Stimulated activated CD8-positive, alpha-beta memory T cell treated with anti-CD3 and anti-CD28 coated beads, Interleukin-12 subunit alpha, Interleukin-12 subunit beta, amount 100 ng/mL, for 24 hours (primary cell): ENCODE results near the gene CTDSPL2.
"Not testable (repeated sequence)": the region's sequence is repeated elsewhere in the genome, so short reads cannot be mapped to it uniquely, and the experiment has no call there.

Experiments
- DNase-seq: peaks from one replicate; pipeline ENCODE4 v3.0.0-alpha.2; 2020; ENCODE audit errors: extremely low read depth

The CTDSPL2 gene

DNA sequence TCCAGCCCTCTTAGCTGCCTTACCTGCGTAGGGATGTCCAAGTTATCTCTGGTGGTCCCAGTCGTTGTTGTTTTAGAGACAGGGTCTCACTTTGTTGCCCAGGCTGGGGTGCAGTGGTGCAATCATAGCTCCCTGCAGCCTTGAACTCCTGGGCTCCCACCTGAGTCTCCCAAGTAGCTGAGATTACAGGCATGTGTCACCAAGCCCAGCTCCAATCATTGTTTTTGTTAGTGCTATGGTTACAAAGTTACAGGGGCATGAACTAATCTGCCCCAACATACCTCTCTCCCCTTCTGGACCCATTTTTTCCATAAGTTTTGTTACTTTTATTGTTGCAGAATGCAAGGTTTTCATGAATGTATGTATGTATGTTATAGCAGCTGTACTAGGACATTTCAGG lies 54.7 kb downstream of the CTDSPL2 start:
- DNase-seq: no peak

DNA sequence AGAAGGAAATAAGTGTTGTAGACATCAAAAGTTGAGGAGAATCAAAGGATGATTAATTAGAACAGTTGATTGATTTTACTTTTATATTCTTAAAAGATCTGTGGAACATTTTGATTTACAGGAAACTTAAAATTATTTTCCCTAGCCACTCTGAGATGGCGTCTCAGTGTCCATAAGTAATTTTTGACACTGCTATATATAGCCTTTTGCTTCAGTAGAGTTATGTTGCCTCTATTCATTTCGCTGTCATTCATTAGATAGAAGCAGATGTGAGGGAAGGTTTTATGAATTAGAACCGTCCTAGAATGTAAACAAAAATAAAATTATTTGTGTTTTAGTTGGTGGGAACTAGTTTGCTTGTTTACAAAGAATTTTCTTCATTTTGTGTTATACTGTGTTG lies 58.5 kb downstream of the CTDSPL2 start:
- DNase-seq: no peak

DNA sequence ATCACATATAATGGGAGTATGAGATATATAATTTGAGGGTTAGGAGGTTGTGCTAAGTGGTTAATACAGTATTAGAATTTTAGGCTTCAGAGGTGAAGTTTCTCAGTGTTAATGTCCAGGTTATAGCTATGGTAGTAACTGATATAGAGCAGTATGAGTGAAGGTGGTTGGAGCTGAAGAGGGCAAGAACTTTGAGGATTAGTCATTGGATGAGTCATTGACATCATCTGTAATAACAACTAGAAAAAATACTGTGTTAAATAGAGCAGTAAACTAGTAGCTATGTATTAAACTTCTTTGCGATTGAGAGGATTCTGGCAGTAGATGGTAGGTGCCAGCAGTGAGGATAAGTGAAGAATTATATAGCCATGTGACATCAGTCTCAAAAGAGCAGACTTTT lies 62.0 kb downstream of the CTDSPL2 start:
- no peak for DNase-seq

DNA sequence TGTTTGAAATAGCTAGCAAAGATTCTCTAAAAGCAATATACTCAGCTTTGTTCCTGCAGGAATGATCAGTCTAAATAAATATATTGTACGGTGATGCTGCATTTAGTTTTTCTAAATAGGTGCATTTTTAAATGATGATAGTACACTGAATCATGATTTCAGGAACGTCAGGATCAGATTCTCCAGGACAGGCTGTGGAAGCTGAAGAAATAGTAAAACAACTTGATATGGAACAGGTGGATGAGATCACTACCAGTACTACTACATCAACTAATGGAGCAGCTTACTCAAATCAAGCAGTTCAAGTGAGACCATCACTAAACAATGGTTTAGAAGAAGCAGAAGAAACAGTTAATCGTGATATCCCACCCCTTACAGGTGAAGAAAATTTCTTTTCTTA lies 63.2 kb downstream of the CTDSPL2 start:
- no peak for DNase-seq

DNA sequence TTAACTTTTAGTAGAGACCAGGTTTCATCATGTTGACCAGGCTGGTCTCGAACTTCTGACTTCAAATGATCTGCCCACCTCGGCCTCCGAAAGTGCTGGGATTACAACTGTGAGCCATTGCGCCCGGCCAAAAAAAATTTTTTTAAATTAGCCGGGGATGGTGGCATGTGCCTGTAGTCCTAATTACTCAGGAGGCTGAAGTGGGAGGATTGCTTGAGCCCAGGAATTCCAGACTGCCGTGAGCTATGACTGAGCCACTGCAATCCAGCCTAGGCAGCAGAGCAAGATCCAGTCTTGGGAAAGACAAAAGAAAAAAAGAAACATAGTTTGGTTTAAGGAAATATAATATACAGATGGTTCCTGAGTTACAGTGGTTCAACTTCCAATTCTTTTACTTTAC lies 64.6 kb downstream of the CTDSPL2 start:
- DNase-seq: no peak

DNA sequence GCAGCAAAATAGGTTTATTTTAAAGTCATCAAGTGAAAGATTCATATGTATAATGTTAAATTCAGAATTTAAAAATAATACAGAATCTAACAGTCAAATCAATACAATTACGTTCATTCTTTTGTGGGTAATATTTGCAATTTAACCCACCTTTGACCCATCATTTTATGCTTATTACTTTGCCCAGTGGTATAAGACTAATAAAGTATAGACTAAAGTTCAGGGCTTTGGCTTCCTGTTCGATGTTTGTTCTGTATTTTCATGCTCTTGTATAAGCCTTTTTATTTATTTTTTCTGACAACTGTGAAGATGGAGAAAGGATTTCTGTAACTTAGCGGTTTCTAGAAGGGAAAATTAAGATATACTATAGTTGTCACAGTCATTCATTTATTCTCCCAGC lies 65.2 kb downstream of the CTDSPL2 start:
- no peak for DNase-seq

DNA sequence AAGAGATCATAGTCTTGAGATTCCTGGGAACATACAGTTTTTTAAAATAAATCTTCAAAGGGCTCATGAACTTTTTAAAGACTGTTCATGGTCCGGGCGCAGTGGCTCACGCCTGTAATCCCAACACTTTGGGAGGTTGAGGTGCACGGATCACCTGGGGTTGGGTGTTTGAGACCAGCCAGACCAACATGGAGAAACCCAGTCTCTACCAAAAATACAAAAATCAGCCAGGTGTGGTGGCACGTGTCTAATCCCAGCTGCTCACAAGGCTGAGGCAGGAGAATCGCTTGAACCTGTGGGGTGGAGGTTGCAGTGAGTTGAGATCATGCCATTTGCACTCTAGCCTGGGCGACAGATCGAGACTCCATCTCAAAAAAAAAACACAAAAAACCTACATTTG lies 68.1 kb downstream of the CTDSPL2 start:
- DNase-seq: no peak

DNA sequence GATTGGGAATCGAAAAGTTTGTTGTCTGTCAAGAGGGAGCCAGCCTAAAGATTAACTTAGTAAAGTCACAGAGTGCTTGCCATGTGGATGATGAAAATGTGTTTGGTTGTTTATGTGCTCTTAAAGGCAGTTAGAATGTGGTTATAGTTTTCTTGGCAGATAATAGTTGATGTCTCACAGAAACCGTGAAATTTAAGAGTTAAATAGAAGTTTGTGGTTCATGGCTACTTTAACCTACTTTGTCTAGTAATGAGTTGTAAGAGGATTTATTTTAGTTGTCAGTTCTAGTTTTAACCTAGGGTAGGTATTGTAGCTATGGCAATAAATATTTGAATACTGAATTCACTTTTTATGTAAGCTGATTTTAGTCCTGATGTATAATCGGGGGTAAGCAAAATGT lies 73.1 kb downstream of the CTDSPL2 start:
- DNase-seq: no peak

DNA sequence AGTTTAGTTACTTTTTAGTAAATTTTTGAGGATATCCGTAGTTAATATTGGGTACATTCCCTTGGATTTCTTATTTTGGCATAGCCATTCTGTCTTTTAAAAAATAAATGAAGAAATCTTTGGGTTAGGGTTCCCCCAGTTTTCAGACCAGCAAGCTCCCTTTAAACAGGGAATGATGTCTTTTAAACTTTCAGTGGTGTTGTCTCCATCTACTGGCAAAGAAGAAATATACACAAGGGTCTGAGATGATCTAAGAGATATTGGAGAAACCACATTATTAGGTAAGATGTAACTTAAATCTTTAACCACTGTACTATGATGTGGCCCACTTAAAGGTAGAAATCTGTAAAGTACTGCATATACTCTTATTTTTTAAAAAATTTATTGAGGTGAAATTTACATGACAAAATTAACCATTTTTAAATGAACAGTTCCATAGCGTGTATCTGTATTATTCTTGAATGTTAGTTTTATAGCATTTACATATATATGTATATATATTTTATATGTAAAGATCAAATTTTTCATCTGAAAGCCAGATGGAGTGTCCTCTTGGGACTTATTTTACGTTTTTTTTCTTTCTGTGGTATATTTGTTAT lies 74.4 kb downstream of the CTDSPL2 start:
- DNase-seq: no peak

DNA sequence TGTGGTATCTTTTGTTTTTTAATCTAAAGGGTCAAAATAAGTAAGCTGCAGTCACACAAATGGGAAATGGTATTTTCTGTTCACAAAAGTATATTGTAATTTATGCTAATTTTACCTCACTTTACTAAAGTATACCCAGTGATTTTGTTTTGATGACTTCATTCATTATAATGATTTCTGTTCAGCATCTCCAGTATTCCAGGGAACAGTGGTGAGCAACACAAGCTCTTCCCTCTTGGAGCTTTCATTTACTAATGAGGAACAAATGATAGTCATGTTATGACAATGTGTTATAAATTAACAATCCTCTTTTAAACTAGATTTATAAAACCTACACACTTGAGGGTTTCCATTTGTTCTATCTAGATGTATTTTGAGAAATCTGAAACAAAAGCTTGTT lies 89.0 kb downstream of the CTDSPL2 start:
- DNase-seq: no peak

DNA sequence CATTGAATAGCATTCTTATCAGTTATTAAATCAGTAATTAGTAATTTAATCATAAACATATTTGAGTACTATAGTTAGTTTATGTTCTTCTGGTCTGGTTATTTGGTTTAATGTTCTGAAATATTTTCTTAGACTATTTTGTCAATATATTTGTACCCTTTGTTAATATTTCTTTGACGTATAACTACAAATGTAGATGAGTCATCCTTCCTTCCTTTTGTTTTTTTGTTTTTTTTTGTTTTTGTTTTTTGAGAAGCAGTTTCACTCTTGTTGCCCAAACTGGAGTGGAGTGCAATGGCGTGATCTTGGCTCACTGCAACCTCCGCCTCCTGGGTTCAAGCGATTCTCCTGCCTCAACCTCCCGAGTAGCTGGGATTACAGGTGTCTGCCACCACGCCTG lies 92.1 kb downstream of the CTDSPL2 start:
- DNase-seq: no peak

DNA sequence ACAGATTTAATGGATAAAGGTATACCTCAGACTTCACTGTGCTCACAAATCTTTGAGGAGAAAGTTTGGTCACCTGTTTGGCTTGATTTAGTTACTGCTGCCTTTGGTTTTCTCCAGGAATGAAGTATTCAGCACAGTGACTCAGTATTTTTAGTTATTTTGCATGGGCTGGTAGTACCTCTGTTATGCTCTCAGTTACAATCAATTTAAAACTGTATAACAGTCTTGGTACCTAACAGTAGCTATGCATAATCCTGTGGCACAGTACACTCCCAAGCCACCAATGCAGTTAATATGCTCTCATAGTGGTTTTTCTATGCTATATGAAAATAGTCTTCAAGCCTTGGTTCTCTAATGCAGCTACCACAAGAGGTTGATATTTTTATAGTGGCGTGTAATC lies 97.6 kb downstream of the CTDSPL2 start:
- no peak for DNase-seq

DNA sequence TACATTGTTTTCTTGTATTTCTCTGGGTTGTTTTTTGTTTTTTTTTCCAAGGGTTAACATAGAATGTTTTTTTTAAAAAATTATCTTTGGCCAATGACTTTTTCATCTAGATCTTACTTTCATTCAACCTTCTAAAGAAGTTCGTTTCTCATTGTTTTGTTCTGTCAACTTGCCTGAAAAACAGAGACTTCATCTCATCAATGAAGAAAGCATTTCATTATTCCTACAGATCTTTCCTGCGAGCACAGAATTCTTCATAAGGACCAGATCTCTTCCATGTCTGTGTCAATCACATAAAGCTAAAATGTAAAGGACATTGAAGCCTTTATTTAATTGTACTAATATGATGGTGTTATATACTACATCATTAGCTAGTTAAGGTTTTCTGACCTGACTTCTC lies 99.8 kb downstream of the CTDSPL2 start:
- no peak for DNase-seq

DNA sequence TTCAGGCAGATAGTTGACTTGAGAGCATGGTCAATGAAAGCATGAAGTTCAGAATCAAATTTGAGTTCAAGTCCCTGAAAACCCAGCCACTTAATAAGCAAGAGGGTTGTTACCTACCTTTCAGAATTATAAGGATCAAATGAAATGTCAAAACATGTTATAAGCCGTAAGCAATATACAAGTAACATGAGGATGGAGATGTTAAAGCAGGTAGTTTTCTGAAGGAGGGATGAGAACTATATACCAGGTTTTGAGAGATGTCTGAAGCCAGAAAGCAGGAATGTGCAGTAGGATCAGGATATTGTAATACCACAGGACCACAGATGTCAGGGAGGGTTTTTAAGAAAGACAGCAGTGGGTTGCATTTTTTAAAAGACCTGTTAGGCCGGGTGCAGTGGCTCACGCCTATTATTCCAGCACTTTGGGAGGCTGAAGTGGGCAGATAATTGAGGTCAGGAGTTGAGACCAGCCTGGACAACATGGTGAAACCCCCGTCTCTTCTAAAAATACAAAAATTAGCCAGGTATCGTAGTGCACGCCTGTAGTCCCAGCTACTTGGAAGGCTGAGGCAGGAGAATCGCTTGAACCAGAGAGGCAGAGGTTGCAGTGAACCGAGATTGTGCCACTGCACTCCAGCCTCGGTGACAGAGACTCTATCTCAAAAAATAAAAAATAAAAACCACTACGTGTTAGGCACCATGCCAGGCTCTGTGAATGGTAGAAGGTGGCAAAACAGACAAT lies 102.6 kb downstream of the CTDSPL2 start:
- DNase-seq: no peak

DNA sequence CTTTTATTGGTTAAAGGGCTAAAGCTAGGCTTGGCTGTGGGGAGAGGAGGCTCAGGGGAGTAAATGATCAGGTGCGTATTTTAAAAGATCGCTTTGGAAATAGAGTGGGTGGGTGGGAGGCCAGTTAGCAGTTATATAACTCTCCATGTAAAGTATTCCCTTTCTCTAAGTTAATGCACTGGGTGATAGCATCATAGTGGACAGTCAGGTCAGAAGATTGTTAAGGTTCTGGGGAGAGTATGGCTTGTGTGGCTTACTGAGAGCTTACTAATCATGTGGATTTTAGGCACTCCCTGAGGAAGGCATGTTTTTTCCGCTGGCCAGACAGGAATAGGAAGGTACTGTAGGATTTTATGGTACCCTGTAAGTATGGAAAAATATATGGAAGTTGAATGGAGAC lies 103.2 kb downstream of the CTDSPL2 start:
- DNase-seq: no peak

DNA sequence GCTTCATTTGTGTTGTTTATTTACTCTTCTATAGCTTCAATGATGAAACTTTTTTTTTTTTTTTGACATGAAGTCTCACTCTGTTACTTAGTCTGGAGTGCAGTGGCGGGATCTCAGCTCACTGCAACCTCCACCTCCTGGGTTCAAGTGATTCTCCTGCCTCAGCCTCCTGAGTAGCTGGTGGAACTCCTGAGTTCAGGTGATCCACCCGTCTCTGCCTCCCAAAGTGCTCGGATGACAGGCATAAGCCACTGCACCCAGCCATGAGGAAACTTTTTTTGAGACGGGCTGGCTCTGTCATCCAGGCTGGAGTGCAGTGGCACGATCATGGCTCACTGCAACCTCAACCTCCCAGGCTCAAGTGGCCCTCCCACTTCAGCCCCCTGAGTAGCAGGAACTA lies 104.8 kb downstream of the CTDSPL2 start:
- not testable (repeated sequence) for DNase-seq

DNA sequence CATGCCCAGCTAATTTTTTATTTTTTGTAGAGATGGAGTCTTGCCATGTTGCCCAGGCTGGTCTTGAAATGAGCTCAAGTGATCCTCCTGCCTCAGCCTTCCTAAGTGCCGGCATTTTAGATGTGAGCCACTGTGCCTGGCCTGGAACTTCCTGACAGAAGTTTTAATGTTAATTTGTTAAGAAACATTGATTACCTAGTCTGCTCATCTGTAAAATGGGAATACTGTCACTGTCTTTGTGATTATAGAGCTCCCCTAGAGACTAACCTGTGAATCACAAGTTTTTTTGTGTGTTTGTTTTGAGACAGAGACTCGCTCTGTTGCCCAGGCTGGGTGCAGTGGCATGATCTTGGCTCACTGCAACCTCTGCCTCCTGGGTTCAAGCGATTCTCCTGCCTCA lies 105.3 kb downstream of the CTDSPL2 start:
- no peak for DNase-seq

DNA sequence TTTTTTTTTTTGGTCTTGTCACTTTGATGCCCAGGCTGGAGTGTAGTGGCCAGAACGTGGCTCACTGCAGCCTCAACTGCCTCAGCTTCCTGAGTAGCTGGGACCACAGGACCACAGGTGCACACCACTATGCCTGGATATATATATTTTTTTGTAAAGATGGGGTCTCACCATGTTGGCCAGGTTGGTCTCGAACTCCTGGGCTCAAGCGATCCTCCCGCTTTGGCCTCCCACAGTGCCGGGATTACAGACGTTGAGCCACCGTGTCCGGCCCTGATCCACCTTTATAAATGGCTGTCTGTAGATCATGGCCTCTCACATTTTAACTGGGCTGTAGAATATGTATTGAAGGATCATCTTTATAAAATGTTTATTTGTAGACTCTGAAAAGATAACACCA lies 107.7 kb downstream of the CTDSPL2 start:
- DNase-seq: no peak

DNA sequence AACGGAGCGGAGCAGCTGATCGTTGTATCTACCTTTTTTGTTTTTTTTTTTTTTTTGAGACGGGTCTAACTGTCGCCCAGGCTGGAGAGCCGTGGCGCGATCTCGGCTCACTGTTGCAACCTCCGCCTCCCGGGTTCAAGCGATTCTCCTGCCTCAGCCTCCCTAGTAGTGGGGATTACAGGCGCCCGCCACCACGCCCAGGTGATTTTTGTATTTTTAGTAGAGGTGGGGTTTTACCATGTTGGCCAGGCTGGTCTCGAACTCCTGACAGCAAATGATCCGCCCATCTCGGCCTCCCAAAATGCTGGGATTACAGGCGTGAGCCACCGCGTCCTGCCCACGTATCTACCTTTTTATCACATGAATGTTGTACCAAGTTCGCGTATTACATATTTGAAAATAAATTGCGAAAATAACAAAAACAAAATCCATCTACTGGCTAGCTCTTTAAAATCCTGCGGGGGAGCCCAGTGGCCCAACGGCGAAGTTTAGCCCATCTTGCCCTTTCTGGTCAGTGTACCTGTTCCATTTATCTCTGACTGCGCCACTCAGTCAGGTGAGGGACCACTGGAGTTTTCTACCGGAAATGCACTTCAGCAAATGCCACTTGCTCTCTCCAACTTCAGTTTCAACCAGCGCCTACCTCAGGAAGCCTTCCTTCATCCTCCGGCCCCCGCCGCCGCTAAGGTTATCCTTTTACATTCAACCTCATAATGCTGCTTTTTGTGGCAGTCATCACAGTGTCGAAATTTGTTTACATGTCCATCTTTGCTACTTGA lies 108.3 kb downstream of the CTDSPL2 start:
- no peak for DNase-seq

DNA sequence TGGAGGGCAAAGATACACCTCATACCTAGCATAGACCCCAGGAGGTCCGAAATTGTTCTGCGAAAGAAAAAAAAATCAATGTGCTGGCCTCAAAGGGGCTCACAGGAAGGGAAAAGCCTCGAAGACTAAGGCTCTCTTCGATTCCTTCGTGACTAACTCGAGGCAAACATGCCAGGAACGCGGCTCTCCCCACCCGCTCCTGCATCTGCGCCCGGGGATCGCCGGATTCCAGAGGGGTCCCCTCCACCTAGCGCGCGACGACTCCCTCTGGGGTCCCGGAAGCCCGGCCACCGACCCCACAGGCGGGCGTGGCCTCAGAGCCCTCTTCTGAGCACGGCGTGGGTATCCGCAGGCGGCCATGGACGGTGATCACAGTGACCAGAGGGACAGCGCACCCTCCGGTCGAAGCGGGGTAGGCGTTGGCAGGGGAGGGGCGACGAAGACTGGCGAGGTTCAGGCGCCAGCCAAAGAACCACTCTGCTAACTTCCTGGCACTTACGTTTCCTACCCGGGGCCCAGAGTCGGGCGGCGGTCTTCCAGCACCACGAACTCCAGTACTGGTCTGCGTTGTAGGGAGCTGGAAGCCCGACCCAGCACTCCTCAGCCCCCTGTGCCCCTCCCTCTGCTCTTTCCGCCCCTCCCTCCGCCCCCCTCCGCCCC lies 109.0 kb downstream of the CTDSPL2 start:
- DNase-seq: no peak

DNA sequence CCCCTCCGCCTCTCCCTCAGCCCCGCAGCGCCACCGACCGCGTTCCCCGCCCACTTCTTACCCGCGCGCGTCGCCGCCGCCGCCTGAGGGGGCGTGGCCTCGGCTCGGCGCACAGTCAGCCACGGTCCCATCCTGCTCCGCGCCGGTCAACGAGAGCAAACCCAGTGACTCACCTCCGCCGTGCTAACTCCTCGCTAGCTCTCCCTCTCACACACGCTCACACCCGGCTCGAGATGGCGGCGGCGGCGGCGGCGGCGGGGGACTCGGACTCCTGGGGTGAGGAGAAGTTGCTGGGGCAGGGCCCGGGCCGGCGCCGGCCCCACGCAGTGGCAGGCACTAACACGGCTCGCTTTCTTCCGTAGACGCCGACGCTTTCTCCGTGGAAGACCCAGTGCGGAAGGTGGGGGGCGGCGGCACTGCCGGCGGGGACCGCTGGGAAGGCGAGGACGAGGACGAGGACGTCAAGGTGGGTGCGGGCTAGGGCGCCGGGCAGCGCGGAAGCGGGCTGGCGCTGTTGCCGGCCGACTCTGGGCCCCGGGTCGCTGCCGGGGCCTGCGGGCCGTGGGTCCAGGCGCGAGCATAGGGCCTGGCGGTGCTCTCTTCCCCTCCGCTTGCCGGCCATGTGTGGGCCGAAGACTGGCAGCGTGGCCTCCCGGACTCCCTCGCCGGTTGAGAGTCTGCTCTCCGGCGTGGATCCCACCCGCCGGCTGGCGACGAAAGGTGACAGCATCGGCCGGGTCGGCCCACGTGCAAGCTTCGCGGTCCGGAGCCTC lies 109.7 kb downstream of the CTDSPL2 start, which contains the start of gene EIF3J:
EIF3J (plus strand) TSS at position 186 of the 773 bp plus-strand sequence; CDS start at position 234, 48 bp downstream.
- DNase-seq: peak; percentile 87
